C4-2B (cell line): ENCODE results near the gene NAA60.

Experiments
- CTCF ChIP-seq: fragments of 450-650 bp; conservative IDR thresholded peaks from 2 replicates; pipeline ENCODE4 v1.5.1; 2017; ENCODE audit warnings: mild to moderate bottlenecking
- ZFX ChIP-seq: fragments of 450-650 bp; IDR thresholded peaks from 2 replicates; pipeline ENCODE4 v1.6.1; 2017

DNA sequence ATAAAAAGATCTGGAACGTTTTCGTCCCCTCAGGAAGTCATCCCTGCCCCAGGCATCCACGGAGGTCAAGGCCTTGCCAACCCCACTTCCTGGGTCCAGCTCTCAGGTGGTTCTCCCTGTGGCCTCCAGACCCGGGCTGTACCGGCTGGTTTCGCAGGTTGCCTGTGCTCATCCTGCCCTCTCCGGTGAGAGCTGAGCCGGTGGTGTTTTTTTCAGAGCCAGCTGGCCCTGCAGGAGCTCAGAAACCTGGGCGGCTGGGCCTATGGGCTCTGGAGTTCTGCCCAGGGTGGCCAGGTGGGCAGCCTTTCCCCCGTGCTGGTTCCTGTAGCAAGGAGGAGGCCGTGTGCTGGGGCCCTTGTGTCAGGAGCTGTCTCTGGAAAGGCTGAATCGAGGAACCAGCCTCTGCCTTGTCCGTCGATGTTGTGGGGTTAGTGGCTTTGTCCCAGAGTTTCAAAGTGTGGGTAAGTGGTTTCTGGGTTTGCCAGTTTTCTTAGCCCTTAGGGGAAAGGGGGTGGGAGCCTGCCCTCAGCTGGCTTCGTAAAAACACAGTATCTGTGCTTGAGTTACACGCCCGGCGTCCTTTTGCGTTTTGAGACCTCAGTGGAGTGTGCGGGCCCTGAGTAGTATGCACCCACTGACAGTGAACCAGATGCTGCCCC is 28.2 kb downstream of the NAA60 start:
- no peak for TF ChIP-seq CTCF
- no peak for TF ChIP-seq ZFX
